Muscle of leg (tissue), 11 donors: ENCODE data around the gene GNA14. TPM values are rescaled to one million over a fixed set of nuclear protein-coding genes. Genes with fewer than 3 reads are reported as not detected.
"Not testable (repeated sequence)": the region's sequence is repeated elsewhere in the genome, so short reads cannot be mapped to it uniquely, and the experiment has no call there.

Experiments
- DNase-seq: peaks from one replicate; pipeline ENCODE4 v3.0.0; 2013
- H3K27ac ChIP-seq: one replicate; pipeline ENCODE4 v1.5.1; 2013; ENCODE audit warnings: mild to moderate bottlenecking, low read length, control low read depth
- H3K27me3 ChIP-seq: one replicate; pipeline ENCODE4 v1.6.1; 2013; ENCODE audit warnings: low read length; ENCODE audit not compliant: control insufficient read depth, insufficient read depth
- H3K36me3 ChIP-seq: one replicate; pipeline ENCODE4 v1.6.1; 2013; ENCODE audit warnings: low read length; ENCODE audit not compliant: control insufficient read depth, insufficient read depth
- H3K4me1 ChIP-seq: one replicate; pipeline ENCODE4 v1.6.1; 2013; ENCODE audit warnings: low read length; ENCODE audit not compliant: control insufficient read depth, insufficient read depth
- H3K4me3 ChIP-seq: one replicate; pipeline ENCODE4 v1.5.1; 2013; ENCODE audit warnings: low read length, control low read depth
- H3K9me3 ChIP-seq: replicated peaks from 2 replicates; pipeline ENCODE4 v1.6.1; 2013; ENCODE audit warnings: low read depth, low read length; ENCODE audit not compliant: control insufficient read depth
- WGBS: methylation state at CpG from one replicate; pipeline ENCODE4 v1.1.5; 2013; ENCODE audit warnings: missing lambda C conversion rate; ENCODE audit not compliant: insufficient coverage; 5-methylcytosine and 5-hydroxymethylcytosine counted together
- polyA plus RNA-seq, 8 donors: library from polyadenylated mRNA; unstranded; fragments of 120-200 nt; gene quantifications; one replicate each; pipeline versions ENCODE4 v1.2.1 to v1.2.3, GENCODE V29; 2013; ENCODE audit warnings: inconsistent platforms in 1 of 8, low replicate concordance in 1 of 8; ENCODE audit not compliant: insufficient read length in 8 of 8, insufficient read depth in 1 of 8
- total RNA-seq: library from RNA; stranded (reverse); fragments of 120-200 nt; gene quantifications from one replicate; pipeline ENCODE4 v1.2.4, GENCODE V29; 2013

The GNA14 gene
- total and polyA plus RNA-seq, 9 donors: 2.1 to 6.6 (median 3.3) TPM

- no peaks in the 10 kb centered on the region for H3K9me3 ChIP-seq
Measured at GRCh38 chr9:77422969-77423368, 225.2 kb downstream of the GNA14 start.

GRCh38 chr9:77421506-77422265, 226.4 kb downstream of the GNA14 start:
- WGBS: no CpG with 5 or more reads among the region's 10 CpGs
- Histone ChIP-seq H3K27me3 (no peaks in the 10 kb centered on the region), H3K4me3 (no peak overlapping the region), H3K9me3 (no peaks in the 10 kb centered on the region), H3K27ac (no peak overlapping the region), H3K4me1 (no peaks in the 10 kb centered on the region), H3K36me3 (no peaks in the 10 kb centered on the region)
- DNase-seq: no peak

More at GRCh38 chr9:77422969-77423368, 225.2 kb downstream of the GNA14 start:
- 100% methylated on average over 1 of the region's 3 CpGs for WGBS
- no peaks in the 10 kb centered on the region for H3K36me3 ChIP-seq
- DNase-seq: no peak
- H3K4me1 ChIP-seq: no peaks in the 10 kb centered on the region
- no peaks in the 10 kb centered on the region for H3K27me3 ChIP-seq
- H3K27ac ChIP-seq: no peak overlapping the region
- no peak overlapping the region for H3K4me3 ChIP-seq

DNA sequence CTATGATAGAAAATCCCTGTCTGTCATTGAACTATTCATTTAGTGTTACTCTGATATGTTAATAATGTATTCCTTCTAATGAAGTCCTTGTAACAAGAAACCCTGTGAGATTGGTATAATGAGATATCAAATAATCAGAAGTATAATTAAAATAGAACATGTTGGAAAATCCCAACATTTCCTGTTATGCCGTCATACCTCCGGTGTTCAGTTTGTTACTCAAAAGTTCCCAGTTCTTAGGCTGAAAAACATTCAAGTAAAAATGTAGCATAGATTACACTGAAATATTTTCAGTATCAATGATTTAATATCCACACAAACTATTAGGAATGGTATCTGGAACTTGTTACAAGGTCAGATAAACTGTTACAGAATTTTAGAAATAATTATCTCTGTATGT, 227.5 kb downstream of the GNA14 start:
- Histone ChIP-seq H3K4me1 (no peaks in the 10 kb centered on the region), H3K36me3 (no peaks in the 10 kb centered on the region), H3K4me3 (no peak overlapping the region), H3K9me3 (no peaks in the 10 kb centered on the region), H3K27me3 (no peaks in the 10 kb centered on the region), H3K27ac (no peak overlapping the region)
- WGBS: no CpG with 5 or more reads among the region's 2 CpGs
- no peak for DNase-seq

GRCh38 chr9:77418226-77418625, 229.9 kb downstream of the GNA14 start:
- no peaks in the 10 kb centered on the region for H3K27me3 ChIP-seq
- H3K27ac ChIP-seq: no peak overlapping the region
- H3K4me3 ChIP-seq: no peak overlapping the region
- DNase-seq: no peak
- H3K4me1 ChIP-seq: no peaks in the 10 kb centered on the region
- no peaks in the 10 kb centered on the region for H3K9me3 ChIP-seq
- no peaks in the 10 kb centered on the region for H3K36me3 ChIP-seq

GRCh38 chr9:77417566-77417965, 230.6 kb downstream of the GNA14 start:
- H3K4me3 ChIP-seq: no peak overlapping the region
- WGBS: no CpG with 5 or more reads among the region's 5 CpGs
- no peaks in the 10 kb centered on the region for H3K9me3 ChIP-seq
- no peaks in the 10 kb centered on the region for H3K27me3 ChIP-seq
- DNase-seq: no peak
- no peaks in the 10 kb centered on the region for H3K36me3 ChIP-seq
- H3K4me1 ChIP-seq: no peaks in the 10 kb centered on the region
- H3K27ac ChIP-seq: no peak overlapping the region

- not testable (repeated sequence) for DNase-seq, H3K27me3 ChIP-seq, H3K27ac ChIP-seq, H3K9me3 ChIP-seq, H3K4me3 ChIP-seq, H3K4me1 ChIP-seq, H3K36me3 ChIP-seq
- WGBS: 87% methylated on average over 3 of the region's 9 CpGs
Measured at GRCh38 chr9:77408521-77408920, 239.6 kb downstream of the GNA14 start.

- DNase-seq: no peak
- Histone ChIP-seq H3K9me3 (no peaks in the 10 kb centered on the region), H3K4me1 (no peaks in the 10 kb centered on the region), H3K4me3 (no peak overlapping the region), H3K36me3 (peaks cover 4% of the 10 kb centered on the region), H3K27me3 (no peaks in the 10 kb centered on the region), H3K27ac (no peak overlapping the region)
- no CpG with 5 or more reads among the region's 4 CpGs for whole genome bisulfite sequencing
Measured at GRCh38 chr9:77403239-77403638, 244.9 kb downstream of the GNA14 start.

- no peak overlapping the region for H3K4me3 ChIP-seq
- no peaks in the 10 kb centered on the region for H3K4me1 ChIP-seq
- no peaks in the 10 kb centered on the region for H3K36me3 ChIP-seq
- no peaks in the 10 kb centered on the region for H3K27me3 ChIP-seq
- no peaks in the 10 kb centered on the region for H3K9me3 ChIP-seq
- no peak for DNase-seq
- WGBS: no CpG with 5 or more reads among the region's 2 CpGs
- H3K27ac ChIP-seq: no peak overlapping the region
Measured at GRCh38 chr9:77402286-77402685, 245.8 kb downstream of the GNA14 start.

GRCh38 chr9:77399964-77400363, 248.2 kb downstream of the GNA14 start:
- Histone ChIP-seq H3K4me3 (no peak overlapping the region), H3K27me3 (no peaks in the 10 kb centered on the region)
- DNase-seq: no peak

GRCh38 chr9:77398581-77398980, 249.5 kb downstream of the GNA14 start:
- H3K4me3 ChIP-seq, H3K4me1 ChIP-seq, DNase-seq, H3K36me3 ChIP-seq, H3K9me3 ChIP-seq, H3K27me3 ChIP-seq, H3K27ac ChIP-seq: not testable (repeated sequence)
- 89% methylated on average over 3 of the region's 9 CpGs for WGBS

More at GRCh38 chr9:77399964-77400363, 248.2 kb downstream of the GNA14 start:
- WGBS: no CpG with 5 or more reads among the region's 1 CpG
- H3K36me3 ChIP-seq: no peaks in the 10 kb centered on the region
- H3K4me1 ChIP-seq: no peaks in the 10 kb centered on the region
- H3K27ac ChIP-seq: no peak overlapping the region
- H3K9me3 ChIP-seq: no peaks in the 10 kb centered on the region

GRCh38 chr9:77392328-77392727, 255.8 kb downstream of the GNA14 start:
- Histone ChIP-seq H3K4me1 (no peaks in the 10 kb centered on the region), H3K4me3 (no peak overlapping the region), H3K27me3 (no peaks in the 10 kb centered on the region), H3K27ac (no peak overlapping the region), H3K36me3 (no peaks in the 10 kb centered on the region), H3K9me3 (no peaks in the 10 kb centered on the region)
- no peak for DNase-seq
- WGBS: no CpG with 5 or more reads among the region's 7 CpGs
